ENCODE results near the gene CRIP1.

GRCh38 chr14:105477660-105478397, 8.9 kb upstream of the CRIP1 start:
- TF ChIP-seq TBL1XR1 (IDR thresholded peaks at IDR 0.05; ENCODE audit: low read depth, low read length) (no peak), MYC (IDR thresholded peaks at IDR 0.05; ENCODE audit: insufficient read depth, insufficient read length, insufficient replicate concordance, low read length, severe bottlenecking) (no peak), REST (IDR thresholded peaks at IDR 0.05; ENCODE audit: low read depth, low read length) (no peak), CTCF (IDR thresholded peaks at IDR 0.05 in 2 of 3, conservative IDR thresholded peaks at IDR 0.05 in 1 of 3; ENCODE audit: control insufficient read depth in 2 of 3, extremely low read depth in 1 of 3, insufficient read depth in 1 of 3, low read depth in 3 of 3, low read length in 3 of 3) (no peak), ETV6 (conservative IDR thresholded peaks at IDR 0.05 in 1 of 2, IDR thresholded peaks at IDR 0.05 in 1 of 2; ENCODE audit: borderline replicate concordance in 1 of 2, low read depth in 1 of 2) (no peak), POLR2AphosphoS5 (IDR thresholded peaks at IDR 0.05; ENCODE audit: low read length) (no peak), ZNF217 (IDR thresholded peaks at IDR 0.05) (no peak), CHD1 (IDR thresholded peaks at IDR 0.05; ENCODE audit: low read depth, low read length) (no peak), ZBTB33 (IDR thresholded peaks at IDR 0.05) (no peak), RELB (IDR thresholded peaks at IDR 0.05; ENCODE audit: low read depth) (no peak), TCF12 (IDR thresholded peaks at IDR 0.05; ENCODE audit: low read depth, low read length) (no peak), RUNX3 (IDR thresholded peaks at IDR 0.05; ENCODE audit: low read length) (no peak), POLR2A (IDR thresholded peaks at IDR 0.05; ENCODE audit: low read depth, low read length) (no peak), NKRF (conservative IDR thresholded peaks at IDR 0.05) (no peak)

All from GM12878 (cell line).